HEK293 (cell line): Measurements from ENCODE around the gene ZNF761.

ENCODE experiments used
- INSM2 ChIP-seq: fragments of 450-650 bp; formaldehyde crosslinking; IDR thresholded peaks from 2 replicates; pipeline ENCODE4 v1.5.1; 2016; ENCODE audit warnings: missing biosample characterization, missing genetic modification characterization
- ZNF580 ChIP-seq: fragments of 450-650 bp; formaldehyde crosslinking; IDR thresholded peaks from 2 replicates; pipeline ENCODE4 v1.5.1; 2016; ENCODE audit warnings: missing biosample characterization, missing genetic modification characterization

ZNF761 gene

GRCh38 chr19:53506728-53507127 is 74.9 kb downstream of the ZNF761 start (continued):
- no peak for TF ChIP-seq ZNF580 (tag by site-specific recombination)
- TF ChIP-seq INSM2 (tag by site-specific recombination), result no peak
